Measurements from ENCODE around the gene OPTC.

The OPTC gene

GRCh38 chr1:203454986-203455471 lies 38.9 kb upstream of the OPTC start:
- no peaks in the 10 kb centered on the region for H3K36me3 ChIP-seq
- no peak overlapping the region for H3K4me2 ChIP-seq
- no peak overlapping the region for H3K9ac ChIP-seq
- H3K27ac ChIP-seq, result no peak overlapping the region
- H4K20me1 ChIP-seq, result no peaks in the 10 kb centered on the region
- H3K4me3 ChIP-seq, result no peak overlapping the region
- H3K4me1 ChIP-seq, result peaks cover 23% of the 10 kb centered on the region
- no peaks in the 10 kb centered on the region for H3K9me3 ChIP-seq
- TF ChIP-seq Cebpa-rat (IDR thresholded peaks at IDR 0.05), result no peak
- H3K27me3 ChIP-seq, result no peaks in the 10 kb centered on the region

- no peak overlapping the region for H3K27ac ChIP-seq
- H3K4me1 ChIP-seq, result peaks cover 23% of the 10 kb centered on the region
- no peaks in the 10 kb centered on the region for H3K36me3 ChIP-seq
- no peak overlapping the region for H3K4me3 ChIP-seq
- no peaks in the 10 kb centered on the region for H3K9me3 ChIP-seq
- H3K4me2 ChIP-seq, result no peak overlapping the region
- TF ChIP-seq Cebpa-rat (IDR thresholded peaks at IDR 0.05), result no peak
- H3K27me3 ChIP-seq, result no peaks in the 10 kb centered on the region
- H3K9ac ChIP-seq, result no peak overlapping the region
- no peaks in the 10 kb centered on the region for H4K20me1 ChIP-seq
These were observed 38.2 kb upstream of the OPTC start for GRCh38 chr1:203455706-203456105.

- H3K4me2 ChIP-seq, result no peak overlapping the region
- H3K27ac ChIP-seq, result no peak overlapping the region
- H3K27me3 ChIP-seq, result no peaks in the 10 kb centered on the region
- no peaks in the 10 kb centered on the region for H3K9me3 ChIP-seq
- no peak overlapping the region for H3K9ac ChIP-seq
- no peaks in the 10 kb centered on the region for H4K20me1 ChIP-seq
- no peak overlapping the region for H3K4me3 ChIP-seq
- H3K4me1 ChIP-seq, result peaks cover 23% of the 10 kb centered on the region
- no peaks in the 10 kb centered on the region for H3K36me3 ChIP-seq
- TF ChIP-seq Cebpa-rat (IDR thresholded peaks at IDR 0.05), result no peak
These were observed 37.4 kb upstream of the OPTC start for GRCh38 chr1:203456577-203456976.

- Histone ChIP-seq H3K4me3 (no peak overlapping the region), H3K9me3 (no peaks in the 10 kb centered on the region), H4K20me1 (no peaks in the 10 kb centered on the region), H3K27ac (no peak overlapping the region), H3K36me3 (no peaks in the 10 kb centered on the region), H3K9ac (no peak overlapping the region), H3K4me1 (peaks cover 18% of the 10 kb centered on the region), H3K27me3 (no peaks in the 10 kb centered on the region), H3K4me2 (no peak overlapping the region)
- TF ChIP-seq Cebpa-rat (IDR thresholded peaks at IDR 0.05), result no peak
These were observed 35.9 kb upstream of the OPTC start for GRCh38 chr1:203458078-203458477.

GRCh38 chr1:203459671-203460201 lies 34.2 kb upstream of the OPTC start:
- Histone ChIP-seq H3K4me2 (no peak overlapping the region), H3K9ac (no peak overlapping the region)
- no peak for TF ChIP-seq Cebpa-rat (IDR thresholded peaks at IDR 0.05)

GRCh38 chr1:203461717-203462116 lies 32.2 kb upstream of the OPTC start:
- H3K4me3 ChIP-seq, result no peak overlapping the region
- H3K36me3 ChIP-seq, result no peaks in the 10 kb centered on the region
- no peak overlapping the region for H3K4me2 ChIP-seq
- no peaks in the 10 kb centered on the region for H3K9me3 ChIP-seq
- H3K9ac ChIP-seq, result no peak overlapping the region
- no peak for TF ChIP-seq Cebpa-rat (IDR thresholded peaks at IDR 0.05)
- no peaks in the 10 kb centered on the region for H3K27me3 ChIP-seq
- H3K27ac ChIP-seq, result no peak overlapping the region
- peaks cover 10% of the 10 kb centered on the region; the same call in 1 of the 2 replicates for H3K4me1 ChIP-seq
- no peaks in the 10 kb centered on the region for H4K20me1 ChIP-seq

More at GRCh38 chr1:203459671-203460201, 34.2 kb upstream of the OPTC start:
- H3K4me3 ChIP-seq, result no peak overlapping the region
- no peaks in the 10 kb centered on the region for H4K20me1 ChIP-seq
- no peak overlapping the region for H3K27ac ChIP-seq
- H3K4me1 ChIP-seq, result peaks cover 5% of the 10 kb centered on the region; the same call in 1 of the 2 replicates
- H3K9me3 ChIP-seq, result no peaks in the 10 kb centered on the region
- no peaks in the 10 kb centered on the region for H3K27me3 ChIP-seq
- no peaks in the 10 kb centered on the region for H3K36me3 ChIP-seq

- Histone ChIP-seq H3K4me3 (no peak overlapping the region), H3K9ac (no peak overlapping the region), H3K27ac (no peak overlapping the region), H3K36me3 (no peaks in the 10 kb centered on the region), H3K9me3 (no peaks in the 10 kb centered on the region), H3K4me2 (no peak overlapping the region), H4K20me1 (no peaks in the 10 kb centered on the region), H3K27me3 (no peaks in the 10 kb centered on the region), H3K4me1 (peaks cover 10% of the 10 kb centered on the region; the same call in 1 of the 2 replicates)
- no peak for TF ChIP-seq Cebpa-rat (IDR thresholded peaks at IDR 0.05)
These were observed 31.8 kb upstream of the OPTC start for GRCh38 chr1:203462143-203462542.

GRCh38 chr1:203462878-203463277 lies 31.1 kb upstream of the OPTC start:
- Histone ChIP-seq H3K27ac (no peak overlapping the region), H3K27me3 (no peaks in the 10 kb centered on the region), H4K20me1 (no peaks in the 10 kb centered on the region), H3K4me3 (no peak overlapping the region), H3K4me1 (peaks cover 10% of the 10 kb centered on the region; the same call in 1 of the 2 replicates), H3K9me3 (no peaks in the 10 kb centered on the region), H3K36me3 (no peaks in the 10 kb centered on the region), H3K9ac (no peak overlapping the region), H3K4me2 (no peak overlapping the region)
- no peak for TF ChIP-seq Cebpa-rat (IDR thresholded peaks at IDR 0.05)

GRCh38 chr1:203463469-203464062 lies 30.4 kb upstream of the OPTC start:
- Histone ChIP-seq H3K4me2 (no peak overlapping the region), H3K4me3 (no peak overlapping the region), H4K20me1 (no peaks in the 10 kb centered on the region), H3K27me3 (no peaks in the 10 kb centered on the region), H3K4me1 (peaks cover 10% of the 10 kb centered on the region; the same call in 1 of the 2 replicates), H3K9me3 (no peaks in the 10 kb centered on the region), H3K9ac (no peak overlapping the region), H3K27ac (no peak overlapping the region), H3K36me3 (no peaks in the 10 kb centered on the region)
- TF ChIP-seq Cebpa-rat (IDR thresholded peaks at IDR 0.05), result no peak

GRCh38 chr1:203464226-203464625 lies 29.7 kb upstream of the OPTC start:
- no peaks in the 10 kb centered on the region for H3K27me3 ChIP-seq

More at GRCh38 chr1:203464226-203464625, 29.7 kb upstream of the OPTC start:
- Histone ChIP-seq H3K27ac (no peak overlapping the region), H3K36me3 (no peaks in the 10 kb centered on the region), H3K4me2 (no peak overlapping the region), H3K4me1 (peaks cover 10% of the 10 kb centered on the region; the same call in 1 of the 2 replicates), H3K4me3 (no peak overlapping the region), H3K9me3 (no peaks in the 10 kb centered on the region), H3K9ac (no peak overlapping the region), H4K20me1 (no peaks in the 10 kb centered on the region)
- TF ChIP-seq Cebpa-rat (IDR thresholded peaks at IDR 0.05), result no peak
